Cortex of kidney (tissue), 1 donor: ENCODE results near the gene PCCA.
"Not testable (repeated sequence)": the region's sequence is repeated elsewhere in the genome, so short reads cannot be mapped to it uniquely, and the experiment has no call there.

ENCODE experiments used
- DNase-seq: peaks from one replicate; lab custom pipeline; 2025; lab: John Stamatoyannopoulos, UW

PCCA gene

DNA sequence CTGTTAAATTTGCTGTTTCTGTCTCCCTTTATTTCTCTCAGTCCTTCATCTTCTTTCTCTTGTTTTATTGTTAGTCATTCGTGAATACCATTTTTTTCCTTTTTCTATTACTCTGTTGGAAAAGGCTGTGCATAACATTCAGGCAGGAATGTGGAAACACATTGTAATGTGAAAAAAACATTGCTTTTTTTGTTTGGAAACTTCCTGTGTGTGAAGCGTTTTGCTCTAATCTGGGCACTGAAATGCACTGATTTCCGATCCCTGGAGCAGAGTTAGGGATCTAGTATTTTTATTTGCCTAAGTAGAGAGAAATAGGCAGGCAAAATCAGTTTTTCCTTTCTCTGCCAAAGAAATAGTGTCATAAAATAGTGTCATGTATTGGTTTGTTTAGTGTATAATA lies 155.5 kb downstream of the PCCA start:
- no peak for DNase-seq

DNA sequence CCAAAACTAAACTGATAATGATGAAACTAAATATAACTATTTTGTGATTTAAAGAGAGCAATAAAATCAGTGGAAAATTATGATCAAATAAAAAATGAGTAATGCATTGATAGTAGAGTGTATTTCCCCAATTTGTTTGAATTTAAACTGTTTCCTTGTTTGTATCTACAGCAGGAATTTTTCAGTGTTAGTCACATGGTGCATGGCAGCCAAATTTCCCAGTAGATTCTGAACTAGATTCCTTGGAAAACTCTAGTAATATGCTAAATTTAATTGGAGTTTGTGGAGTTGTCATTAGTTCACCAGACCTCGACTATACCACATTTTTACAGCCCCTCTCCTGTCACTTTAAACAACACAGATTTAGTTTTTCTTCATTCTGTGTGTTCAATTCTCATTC lies 156.2 kb downstream of the PCCA start:
- no peak for DNase-seq

DNA sequence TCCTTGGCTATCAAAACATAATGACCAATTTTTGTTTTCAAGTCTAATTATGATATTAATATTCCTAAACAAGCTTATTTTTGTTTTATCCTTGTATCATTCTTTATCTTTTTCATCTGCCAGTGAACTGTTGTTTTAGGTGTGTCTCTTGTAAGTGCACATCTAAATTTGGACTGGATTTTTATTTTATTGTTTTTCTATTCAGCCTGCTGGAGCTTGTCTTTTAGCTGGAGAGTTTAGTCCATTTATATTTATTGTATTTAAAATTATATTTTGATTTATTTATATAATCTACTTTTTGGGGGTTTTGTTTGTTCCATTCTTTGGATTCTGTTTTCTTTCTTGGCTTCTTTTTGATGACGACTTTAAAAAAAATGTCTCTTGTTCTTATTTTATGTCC lies 159.0 kb downstream of the PCCA start:
- no peak for DNase-seq

- no peak for DNase-seq
Measured at GRCh38 chr13:100254002-100254401, 165.1 kb downstream of the PCCA start.

DNA sequence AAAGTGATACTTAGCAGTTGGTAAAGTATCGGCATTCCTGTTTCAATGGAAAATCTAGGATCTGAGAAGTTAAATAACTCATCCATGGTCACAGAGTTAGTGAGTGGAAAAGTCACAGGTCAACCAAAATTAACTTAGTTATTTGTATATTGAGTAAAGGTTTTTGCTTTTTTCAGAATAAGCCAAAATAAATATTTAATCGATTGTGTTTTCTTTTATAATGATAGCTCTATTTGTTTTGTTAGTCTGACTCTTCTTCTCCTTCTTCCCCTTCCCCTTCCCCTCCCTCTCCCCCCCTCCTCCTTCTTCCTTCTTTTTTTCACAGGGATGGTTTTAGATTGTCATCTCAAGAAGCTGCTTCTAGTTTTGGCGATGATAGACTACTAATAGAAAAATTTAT lies 173.5 kb downstream of the PCCA start:
- DNase-seq, result no peak

DNA sequence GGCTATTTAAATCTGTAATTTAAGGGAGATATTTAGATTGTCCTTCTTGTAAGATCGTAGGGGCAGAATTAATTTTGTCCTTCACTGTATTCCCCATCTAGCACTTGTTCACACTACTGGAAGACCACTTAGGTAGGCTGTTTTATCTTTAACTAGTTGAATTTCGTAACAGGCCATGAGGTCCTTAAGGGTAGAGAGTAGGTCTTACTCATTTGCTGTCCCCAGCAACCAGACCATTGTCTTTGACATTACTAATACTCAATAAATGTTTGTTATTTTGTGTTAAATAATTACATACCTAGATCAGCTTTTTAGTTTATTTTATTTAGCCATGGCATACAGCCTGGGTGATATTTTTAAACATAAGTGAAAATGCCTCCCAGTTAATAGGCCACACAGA lies 177.1 kb downstream of the PCCA start:
- DNase-seq, result no peak

DNA sequence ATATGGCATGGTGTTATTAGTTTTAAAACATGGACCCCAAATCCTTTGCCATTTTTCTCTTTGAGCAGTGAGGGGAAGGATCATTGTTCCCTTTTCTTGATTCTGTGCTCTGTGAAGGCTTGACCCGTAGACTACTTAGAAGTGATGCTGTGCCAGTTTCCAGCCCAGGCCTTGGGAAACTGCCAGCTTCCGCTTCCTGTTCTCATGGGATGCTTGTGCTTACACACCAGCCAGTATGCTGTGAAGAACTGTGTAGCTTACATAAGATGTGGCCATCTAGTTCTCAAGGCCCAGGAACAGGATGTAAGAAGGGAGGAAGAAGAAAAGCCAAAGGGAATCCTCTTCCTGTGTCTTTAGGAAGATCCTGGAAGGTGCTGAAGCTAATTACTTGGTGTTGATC lies 180.9 kb downstream of the PCCA start:
- DNase-seq, result no peak

DNA sequence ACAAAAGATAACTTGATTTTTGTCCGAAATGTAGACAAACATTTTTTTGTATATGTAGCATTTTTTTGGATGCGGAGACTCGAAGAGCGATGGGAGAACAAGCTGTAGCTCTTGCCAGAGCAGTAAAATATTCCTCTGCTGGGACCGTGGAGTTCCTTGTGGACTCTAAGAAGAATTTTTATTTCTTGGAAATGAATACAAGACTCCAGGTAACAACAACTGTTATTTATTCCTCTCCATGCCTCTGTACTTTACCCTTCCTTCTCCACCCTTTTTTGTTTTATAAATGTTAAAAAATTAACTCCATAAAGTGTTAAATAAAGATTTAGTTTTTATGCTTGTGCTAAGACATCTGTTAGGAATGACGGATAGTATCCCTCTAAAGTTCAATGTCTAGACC lies 184.2 kb downstream of the PCCA start:
- DNase-seq, result no peak

- DNase-seq, result no peak
Measured at GRCh38 chr13:100273552-100273951, 184.7 kb downstream of the PCCA start.

DNA sequence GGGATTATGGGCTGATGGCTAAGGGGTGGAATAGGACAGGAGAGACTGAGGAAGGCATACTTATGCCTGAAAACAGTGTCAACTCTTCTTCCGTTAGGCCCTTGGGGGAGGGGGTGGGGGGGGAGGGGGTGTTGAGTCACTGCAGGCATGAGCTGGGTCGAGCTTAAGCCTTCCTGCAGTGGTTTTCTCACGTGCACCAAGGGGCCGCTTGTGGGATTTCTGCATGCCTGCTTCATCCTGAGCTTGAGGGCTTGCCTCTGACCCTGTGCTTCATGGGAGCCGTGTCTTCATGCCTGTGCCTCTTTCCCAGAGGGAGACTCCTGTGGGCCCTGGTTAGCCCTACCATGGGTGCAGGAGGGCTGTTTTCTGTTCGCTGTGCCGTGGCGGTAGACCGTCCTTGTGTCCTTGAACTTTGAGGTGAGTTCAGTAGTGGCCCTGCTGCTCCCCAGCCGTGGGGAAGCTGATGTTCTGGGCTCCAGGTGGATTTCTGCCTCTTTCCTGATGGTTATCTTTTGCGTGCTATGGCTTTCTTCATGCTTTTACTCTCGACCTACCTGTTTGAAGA lies 186.1 kb downstream of the PCCA start:
- no peak for DNase-seq

GRCh38 chr13:100275746-100276145 lies 186.9 kb downstream of the PCCA start:
- DNase-seq, result no peak

- no peak for DNase-seq
Measured at GRCh38 chr13:100280681-100281080, 191.8 kb downstream of the PCCA start.

- DNase-seq, result not testable (repeated sequence)
Measured at GRCh38 chr13:100282306-100282705, 193.4 kb downstream of the PCCA start.

- no peak for DNase-seq
Measured at GRCh38 chr13:100290165-100290801, 201.4 kb downstream of the PCCA start.

GRCh38 chr13:100291624-100292023 lies 202.7 kb downstream of the PCCA start:
- DNase-seq, result no peak

GRCh38 chr13:100297413-100297812 lies 208.5 kb downstream of the PCCA start:
- no peak for DNase-seq

DNA sequence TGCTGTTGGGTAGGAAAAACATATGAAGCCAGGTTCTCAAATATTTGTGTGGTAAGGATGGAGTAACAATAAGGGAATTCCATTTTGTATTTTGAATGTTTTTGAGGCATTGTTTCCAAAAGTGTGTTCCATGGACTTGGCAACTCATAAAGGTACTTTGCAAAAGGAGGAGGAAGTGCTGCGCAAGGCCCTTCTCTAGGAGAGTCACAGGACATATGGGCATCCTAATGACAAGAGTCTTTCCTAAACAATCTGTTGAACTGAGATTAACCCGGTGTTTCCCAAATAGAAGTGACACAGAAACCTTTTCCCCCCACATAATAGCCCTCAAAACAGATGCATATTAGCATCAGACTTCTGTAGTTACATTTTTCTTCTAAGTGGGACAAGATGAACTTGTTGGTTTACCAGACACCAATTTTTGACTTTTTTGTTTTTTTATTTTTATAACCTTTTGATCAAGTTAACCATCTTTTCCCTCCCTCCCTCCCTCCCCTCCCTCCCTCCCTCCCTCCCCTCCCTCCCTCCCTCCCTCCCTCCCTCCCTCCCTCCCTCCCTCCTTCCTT lies 209.3 kb downstream of the PCCA start:
- no peak for DNase-seq

DNA sequence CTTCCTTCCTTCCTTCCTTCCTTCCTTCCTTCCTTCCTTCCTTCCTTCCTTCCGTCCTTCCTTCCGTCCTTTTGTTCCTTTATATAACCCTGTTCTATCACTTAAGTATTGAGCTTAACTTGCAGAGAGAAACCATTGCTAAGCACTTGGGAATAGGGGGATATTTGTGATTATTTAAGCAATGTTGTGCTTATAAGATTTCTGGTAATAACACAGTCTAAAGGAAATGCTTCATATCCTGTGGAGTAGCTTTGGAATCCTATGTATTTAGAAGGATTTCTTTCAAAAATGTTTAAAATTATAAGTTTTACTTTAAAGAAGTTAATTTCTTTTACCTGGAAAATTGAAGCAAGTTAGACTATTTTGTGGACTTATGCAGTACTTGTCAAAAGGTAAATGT lies 209.8 kb downstream of the PCCA start:
- DNase-seq, result no peak

DNA sequence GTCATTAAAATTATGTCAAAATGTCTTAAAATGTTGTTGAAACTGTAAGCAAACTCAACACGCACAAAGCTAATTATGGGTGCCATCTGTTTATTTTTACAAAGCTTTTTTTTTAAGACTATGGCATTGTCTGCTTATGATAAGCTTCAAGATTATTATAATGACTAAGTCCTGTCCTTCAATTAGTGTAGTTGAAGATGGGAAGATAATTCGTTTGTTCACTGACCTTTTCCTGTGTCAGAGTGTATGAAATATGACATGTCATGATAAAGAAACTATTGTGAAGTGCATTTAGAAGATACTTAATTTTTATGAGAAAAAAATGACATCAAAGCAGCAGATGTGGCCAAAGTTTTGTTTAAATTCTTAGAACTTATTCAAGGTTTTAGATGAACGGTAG lies 211.3 kb downstream of the PCCA start:
- no peak for DNase-seq

- no peak for DNase-seq
Measured at GRCh38 chr13:100300708-100301107, 211.8 kb downstream of the PCCA start.

DNA sequence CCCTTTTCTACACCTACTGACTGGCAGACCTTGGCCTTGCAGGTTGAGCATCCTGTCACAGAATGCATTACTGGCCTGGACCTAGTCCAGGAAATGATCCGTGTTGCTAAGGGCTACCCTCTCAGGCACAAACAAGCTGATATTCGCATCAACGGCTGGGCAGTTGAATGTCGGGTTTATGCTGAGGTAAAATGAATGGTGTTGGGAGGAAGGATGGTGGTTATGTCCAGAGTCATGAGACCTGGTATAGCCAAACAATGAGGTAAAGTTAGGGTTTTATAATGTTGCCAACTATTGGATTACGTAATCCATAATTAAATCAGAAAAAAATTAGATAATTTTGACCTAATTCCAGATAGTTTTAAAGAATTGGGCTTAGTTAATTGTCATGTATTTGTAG lies 212.5 kb downstream of the PCCA start:
- no peak for DNase-seq

DNA sequence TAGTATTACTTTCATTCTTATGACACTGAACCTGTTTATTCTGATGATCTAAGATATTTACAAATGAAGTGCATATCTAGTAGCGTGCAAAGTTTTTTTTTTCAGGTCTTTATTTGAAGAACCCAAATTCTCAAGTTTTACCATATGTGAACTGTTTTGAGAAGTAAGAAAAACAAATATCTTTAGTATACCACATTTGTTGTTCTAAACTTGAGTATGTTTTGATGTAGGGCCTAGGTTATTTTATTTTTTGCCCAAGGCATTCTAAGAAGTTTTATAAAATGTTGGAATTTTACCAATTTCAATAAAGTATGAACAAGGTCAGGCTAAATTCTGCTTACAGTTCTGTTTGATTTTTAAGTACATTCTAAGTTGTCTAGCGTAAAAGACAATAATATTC lies 213.5 kb downstream of the PCCA start:
- DNase-seq, result no peak

GRCh38 chr13:100304229-100304628 lies 215.3 kb downstream of the PCCA start:
- DNase-seq, result no peak

DNA sequence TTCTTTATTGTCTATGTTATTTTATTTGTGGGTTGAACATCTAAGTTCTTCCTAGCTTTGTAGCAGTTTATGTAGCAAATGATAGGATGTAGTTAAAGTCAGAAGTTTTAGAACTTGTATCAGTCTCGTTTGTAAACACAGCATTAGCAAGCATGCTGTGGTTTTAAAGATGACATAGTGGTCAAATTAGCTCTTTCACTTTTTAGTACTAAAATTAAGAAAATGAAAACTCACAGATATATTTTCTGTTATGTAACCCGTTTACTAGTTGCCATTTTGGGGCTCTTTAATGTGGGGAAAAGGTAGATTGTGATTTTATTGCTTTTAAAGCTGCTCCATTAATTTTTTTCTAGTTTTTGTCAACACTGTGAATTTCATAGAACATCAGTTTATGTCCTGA lies 216.5 kb downstream of the PCCA start:
- no peak for DNase-seq
